NCI-H2081 (cell line): ENCODE measurements around the gene PBX2.

Source experiments
- DNase-seq, 2 experiments: peaks; one replicate each; lab custom pipeline; 2025; lab: John Stamatoyannopoulos, UW

Gene PBX2

DNA sequence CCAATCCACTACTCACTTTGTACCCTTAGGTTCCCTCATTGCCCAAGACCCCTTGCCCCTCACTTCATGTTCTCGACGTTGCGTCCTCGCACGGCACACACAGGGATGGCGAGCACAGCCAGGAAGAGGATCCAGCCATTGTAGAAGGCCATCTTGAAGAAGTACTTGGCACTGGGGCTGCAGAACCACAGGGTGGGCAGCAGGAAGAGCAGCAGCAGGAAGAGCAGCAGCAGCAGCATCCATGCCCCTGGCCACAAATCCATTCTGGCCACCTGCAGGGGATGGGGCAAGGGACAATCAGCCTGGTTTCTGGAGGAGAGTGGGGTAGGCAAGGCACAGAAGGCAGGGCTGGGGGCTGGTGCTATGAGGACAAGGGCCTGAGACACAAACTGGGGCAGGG is 18.8 kb downstream of the PBX2 start:
- DNase-seq, result no peak

- DNase-seq, result no peak
These were observed 19.7 kb downstream of the PBX2 start for GRCh38 chr6:32170294-32170693.

DNA sequence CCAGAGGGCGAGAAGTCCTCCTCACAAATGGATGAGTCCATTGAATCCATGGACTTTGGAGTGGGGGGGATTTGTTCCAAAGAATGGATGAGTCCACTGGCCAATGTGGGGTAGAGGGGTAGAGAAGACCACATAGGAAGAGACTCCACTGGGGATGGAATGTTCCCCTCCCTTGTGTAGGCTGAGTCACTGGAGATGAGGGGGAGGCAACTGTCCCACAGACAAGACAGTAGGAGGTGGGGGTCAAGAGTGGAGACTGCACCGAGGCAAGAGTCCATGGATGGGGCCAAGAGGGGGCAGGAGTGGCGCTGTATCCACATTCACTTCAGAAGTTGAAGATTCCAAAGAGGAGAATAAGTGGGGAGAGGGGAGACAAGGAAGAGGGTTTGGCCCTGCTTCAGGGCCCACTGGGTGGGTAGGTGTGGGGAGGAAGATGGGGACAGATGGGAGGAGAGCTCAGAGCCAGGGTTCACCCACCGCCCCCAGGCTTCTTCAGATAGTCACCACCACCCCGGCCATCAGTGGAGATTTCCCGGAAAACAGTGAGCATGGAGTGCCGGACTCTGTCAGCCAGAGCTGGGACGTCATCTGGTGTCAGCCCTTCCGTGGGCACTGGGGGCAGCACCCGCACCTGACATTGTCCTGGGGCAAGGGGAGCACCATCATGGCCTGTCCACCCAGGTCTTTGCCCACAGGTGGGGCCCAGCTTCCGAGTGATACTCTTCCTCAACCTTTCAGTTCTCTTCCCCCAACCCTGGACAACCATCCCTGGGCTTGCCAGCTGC is 21.0 kb downstream of the PBX2 start:
- DNase-seq, result no peak

DNA sequence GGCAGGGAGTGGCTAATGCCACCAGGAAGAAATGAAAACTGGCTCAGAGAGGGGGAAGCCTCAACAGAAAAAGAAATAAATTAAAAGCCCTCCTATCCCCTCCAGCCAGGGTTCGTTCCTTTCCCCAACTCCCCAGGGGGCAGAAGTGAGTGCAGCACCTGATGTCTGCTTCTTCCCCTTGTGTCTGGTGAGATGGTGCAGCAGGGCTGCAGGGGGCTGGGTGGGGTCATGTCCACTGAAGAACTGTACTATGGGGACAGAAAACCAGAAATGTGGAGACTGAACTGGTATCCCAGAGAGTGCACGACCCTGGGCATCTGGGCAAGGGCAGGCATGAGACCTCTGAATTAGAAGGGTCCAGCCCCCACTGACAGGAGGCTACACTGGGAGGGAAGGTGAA is 21.7 kb downstream of the PBX2 start:
- no peak for DNase-seq

- no peak for DNase-seq
These were observed 22.2 kb downstream of the PBX2 start for GRCh38 chr6:32167761-32168262.

DNA sequence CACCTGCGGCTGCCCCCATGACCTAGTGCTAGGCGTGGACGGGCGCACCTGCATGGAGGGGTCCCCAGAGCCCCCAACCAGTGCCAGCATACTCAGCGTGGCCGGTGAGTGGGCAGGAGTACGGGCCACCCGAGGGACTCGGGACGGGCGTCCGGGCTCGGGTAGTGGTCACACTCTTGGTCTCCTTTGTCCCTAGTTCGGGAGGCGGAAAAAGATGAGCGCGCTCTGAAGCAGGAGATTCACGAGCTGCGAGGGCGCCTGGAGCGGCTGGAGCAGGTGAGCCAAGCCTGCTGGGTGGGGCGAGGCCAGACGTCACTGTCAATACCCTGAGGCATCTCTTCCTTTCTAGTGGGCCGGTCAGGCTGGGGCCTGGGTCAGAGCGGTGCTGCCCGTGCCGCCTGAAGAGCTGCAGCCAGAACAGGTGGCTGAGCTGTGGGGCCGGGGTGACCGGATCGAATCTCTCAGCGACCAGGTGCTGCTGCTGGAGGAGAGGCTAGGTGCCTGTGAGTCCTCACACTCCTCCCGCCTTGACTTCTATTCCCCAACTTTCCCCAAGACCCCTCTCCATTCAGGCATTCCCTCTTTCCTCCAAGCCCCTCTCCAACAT is 22.7 kb downstream of the PBX2 start:
- no peak for DNase-seq

DNA sequence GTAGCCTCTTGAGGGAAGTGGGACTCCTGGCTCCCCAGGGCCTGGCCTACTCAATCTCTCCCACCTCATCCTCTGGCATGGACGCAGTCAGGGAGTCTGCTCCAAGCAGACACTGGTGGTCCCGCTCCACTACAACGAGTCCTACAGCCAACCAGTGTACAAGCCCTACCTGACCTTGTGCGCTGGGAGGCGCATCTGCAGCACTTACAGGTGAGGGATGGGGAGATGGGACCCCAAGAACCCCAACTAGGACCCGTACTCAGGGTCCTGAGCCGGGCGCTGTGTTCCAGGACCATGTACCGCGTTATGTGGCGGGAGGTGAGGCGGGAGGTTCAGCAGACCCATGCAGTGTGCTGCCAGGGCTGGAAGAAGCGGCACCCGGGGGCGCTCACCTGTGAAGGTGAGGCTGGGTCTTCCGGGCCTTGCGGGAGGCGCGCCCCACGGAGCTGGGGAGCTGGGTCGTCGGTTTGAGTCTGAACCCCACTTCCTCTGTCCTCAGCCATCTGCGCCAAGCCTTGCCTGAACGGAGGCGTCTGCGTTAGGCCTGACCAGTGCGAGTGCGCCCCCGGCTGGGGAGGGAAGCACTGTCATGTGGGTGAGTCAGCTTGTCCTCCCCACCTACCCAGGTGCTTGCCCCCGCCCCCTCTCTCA is 23.5 kb downstream of the PBX2 start:
- DNase-seq, result no peak

DNA sequence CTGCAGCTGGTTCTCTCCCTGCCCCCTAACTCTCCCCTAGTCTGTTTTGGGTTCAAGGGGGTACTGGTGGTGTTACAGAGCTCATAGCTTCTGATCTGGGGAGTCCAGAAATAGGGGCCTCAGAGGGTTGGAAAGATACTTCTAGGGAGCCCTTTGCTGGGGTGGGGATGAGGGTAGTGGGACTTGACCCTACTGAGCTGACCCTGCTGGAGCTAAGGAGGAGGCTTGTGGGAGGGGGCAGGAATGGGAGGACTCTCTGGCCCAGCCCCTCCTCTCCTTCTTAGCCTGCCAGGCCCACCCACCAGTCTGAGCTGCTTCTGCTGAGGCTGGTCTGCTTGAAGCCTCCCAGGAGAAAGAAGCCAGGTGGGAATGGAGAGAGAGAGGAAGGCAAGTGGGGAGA is 25.7 kb downstream of the PBX2 start, which contains the start of gene EGFL8:
Gene EGFL8 (plus strand): TSS at position 301 of the 400 bp plus-strand sequence. CDS start 1,571 bp downstream, outside the sequence.
- DNase-seq, result no peak

DNA sequence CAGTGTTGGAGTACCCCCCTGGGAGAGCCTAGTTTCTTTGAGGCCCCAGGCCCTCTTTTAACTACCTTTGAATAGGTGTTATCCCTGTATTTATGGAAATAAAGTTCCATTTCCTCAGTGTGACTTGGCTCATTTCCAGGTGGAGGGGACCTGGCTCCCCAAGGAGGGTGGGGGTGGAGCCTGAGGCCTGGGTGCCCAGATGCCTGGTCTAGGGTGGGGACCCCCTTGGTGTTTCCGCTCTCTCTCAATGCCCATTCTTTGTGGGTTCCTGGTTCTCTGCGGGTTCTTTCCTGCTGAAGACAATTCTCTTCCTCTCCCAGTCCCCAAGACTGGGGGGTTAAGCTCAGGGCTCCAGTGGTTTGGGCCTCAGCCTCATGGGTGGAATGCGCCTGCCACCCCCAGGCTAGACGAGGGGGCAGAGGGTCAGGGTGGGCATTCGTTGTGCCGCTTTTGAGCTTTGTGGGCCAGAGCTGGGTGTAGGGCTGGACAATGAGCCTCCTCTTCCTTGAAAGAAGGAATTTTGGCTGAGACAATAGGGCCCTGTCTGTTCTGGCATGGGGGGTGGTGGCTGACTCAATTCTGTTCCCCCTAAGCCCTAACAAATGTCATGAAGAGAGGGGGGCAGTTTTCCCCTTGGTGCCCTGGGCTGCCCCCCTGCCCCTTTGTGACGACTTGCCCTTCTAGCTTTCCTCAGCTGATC is 26.3 kb downstream of the PBX2 start:
- DNase-seq, result no peak

DNA sequence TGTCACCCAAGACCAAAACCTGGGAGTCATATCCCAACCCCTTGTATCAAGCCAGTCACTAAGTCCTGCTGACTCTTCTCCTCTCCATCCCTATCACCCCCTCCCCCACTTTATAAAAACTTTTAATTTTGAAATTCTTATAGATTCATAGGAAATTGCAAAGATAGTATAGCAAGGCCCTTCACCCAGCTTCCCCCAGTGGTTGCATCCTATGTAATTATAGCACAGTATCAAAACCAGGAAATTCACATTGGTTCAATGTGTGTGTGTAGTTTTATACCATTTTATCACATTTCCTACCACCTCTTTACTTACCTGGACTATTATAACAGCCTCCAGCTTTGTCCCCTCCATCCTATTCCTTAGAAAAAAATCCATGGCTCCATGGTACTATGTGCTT is 31.9 kb downstream of the PBX2 start:
- no peak for DNase-seq

- no peak for DNase-seq
These were observed 33.1 kb downstream of the PBX2 start for GRCh38 chr6:32156891-32157290.

GRCh38 chr6:32154514-32155161 is 35.4 kb downstream of the PBX2 start:
- DNase-seq, result peak; percentile 78 to 83

DNA sequence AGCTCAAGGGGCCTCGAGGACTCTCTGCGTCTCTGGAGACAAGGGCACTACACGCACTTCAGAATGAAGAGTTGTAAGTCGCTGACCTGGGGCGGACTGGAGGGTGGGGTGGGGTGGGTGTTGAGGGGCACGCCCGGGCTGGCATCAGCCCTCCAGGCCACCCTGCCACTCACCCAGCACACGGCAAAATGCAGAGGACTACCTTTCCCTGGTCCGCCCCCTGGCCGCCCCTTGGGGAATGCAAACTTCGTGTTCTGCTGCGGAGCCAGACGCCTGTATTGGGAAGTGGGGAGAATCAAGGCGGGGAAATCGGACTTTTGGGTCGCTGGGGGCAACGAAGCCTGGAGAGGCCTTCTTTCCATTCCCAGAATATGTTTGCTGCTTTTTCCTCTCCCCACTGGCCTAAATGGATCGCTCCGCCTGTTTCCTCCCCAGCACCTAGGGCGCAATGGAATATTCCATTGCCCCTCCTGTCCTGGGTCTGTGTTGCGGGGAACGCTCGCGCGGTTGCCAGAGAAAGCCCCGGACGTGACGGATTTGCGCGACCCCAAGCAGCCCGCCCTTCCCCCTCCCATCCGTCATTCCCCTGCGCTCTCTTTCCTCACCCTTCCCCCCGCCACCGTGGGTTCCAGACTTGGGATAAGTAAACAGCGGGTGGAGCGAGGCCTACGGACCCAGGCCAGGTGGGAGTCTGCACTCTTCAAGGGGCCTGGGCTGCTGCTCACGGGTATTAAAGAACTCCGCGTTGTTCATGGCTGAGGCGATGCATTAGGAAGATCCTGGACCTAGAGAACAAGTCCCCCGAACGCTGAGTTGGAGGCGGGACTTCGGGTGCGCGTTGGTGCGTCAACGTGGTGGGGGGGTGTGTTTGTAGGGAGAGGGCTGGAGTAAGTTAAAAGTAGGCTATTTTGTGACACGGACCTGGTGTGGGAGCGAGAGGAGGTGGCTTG is 36.2 kb downstream of the PBX2 start, which contains the start of gene PPT2:
Gene PPT2 (plus strand): TSS at position 578 of the 950 bp plus-strand sequence. CDS start 454 bp downstream, outside the sequence.
- peak; percentile 83 to 90 for DNase-seq

GRCh38 chr6:32152769-32153563 is 37.0 kb downstream of the PBX2 start:
- DNase-seq, result no peak

DNA sequence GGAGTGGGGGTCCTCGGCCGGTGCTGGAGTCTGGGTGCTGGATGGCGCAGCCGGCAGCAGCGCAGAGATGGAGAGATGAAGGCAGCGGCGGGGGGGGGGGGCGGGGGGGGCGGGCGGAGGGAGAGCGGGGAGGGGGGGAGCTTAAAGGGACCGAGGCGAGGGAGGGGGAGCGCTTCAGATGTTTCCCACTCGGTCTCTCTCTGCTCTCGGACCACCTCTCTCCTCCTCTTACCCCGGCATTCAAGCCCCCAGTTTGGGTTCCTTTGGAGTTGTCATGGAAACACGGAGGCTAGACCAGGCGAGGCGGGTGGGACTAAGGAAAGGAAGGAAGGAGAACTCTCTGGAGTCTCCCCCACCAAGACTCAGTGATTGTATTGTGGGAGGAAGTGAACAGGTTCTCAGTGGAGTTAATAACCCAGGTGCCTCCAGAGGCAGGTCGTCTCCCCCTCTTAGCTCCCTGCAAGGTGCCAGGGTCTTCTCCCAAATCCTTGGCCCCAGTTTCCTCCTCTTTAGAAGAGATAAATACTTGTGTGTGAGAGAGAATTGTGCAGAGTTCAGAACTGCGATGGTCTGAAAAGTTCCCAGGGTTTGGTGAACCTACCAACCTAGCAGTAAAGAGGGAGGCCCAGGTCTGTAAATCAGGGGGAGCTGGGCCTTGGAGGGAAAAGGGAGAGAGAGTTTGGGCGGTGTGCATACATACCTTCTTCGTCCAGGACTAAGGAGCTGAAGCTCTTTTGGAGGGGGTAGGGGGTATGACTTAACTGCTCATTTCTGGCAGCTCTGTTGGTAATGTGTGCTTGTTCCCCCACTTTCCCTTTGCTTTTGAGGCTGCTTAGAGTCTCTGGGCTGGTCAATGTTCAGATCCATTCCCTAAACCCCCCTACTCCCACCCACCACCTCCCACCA is 37.9 kb downstream of the PBX2 start, which contains the start of gene PRRT1:
Gene PRRT1 (minus strand): TSS at position 77 of the 906 bp plus-strand sequence. CDS start 112 bp downstream, outside the sequence.
- DNase-seq, result no peak

DNA sequence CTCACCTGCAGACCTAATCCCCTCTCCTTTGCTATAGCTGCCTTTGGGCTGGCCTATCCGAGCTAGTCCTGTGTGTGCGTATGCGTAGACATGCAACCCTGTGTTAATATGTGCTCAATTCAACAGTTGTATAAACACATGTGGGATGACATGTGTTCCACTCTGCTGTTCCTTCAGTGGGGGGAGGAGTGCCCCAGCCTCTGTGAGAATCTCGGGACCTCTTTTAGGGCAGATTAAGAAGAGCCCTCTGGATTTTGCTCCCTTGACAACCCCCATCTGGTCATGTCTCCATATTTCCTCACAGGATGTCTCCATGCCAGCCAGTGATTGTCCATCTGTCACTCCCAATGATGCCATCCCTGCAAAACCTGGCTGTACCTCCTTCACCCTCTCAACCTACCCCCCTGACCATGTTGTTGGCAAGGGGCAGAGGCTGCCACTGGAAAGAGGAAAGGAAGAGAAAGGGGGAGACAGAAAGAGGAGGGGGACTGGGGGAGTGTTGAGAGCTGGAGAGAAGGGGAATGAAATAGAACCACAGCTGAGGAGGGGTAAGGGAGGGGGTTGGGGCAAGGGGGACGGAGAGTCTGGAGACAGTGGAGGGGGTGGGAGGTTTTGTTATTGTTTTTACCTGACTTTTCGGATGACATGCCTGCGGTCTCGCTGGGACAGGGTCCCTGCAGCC is 38.7 kb downstream of the PBX2 start:
- DNase-seq, result no peak

DNA sequence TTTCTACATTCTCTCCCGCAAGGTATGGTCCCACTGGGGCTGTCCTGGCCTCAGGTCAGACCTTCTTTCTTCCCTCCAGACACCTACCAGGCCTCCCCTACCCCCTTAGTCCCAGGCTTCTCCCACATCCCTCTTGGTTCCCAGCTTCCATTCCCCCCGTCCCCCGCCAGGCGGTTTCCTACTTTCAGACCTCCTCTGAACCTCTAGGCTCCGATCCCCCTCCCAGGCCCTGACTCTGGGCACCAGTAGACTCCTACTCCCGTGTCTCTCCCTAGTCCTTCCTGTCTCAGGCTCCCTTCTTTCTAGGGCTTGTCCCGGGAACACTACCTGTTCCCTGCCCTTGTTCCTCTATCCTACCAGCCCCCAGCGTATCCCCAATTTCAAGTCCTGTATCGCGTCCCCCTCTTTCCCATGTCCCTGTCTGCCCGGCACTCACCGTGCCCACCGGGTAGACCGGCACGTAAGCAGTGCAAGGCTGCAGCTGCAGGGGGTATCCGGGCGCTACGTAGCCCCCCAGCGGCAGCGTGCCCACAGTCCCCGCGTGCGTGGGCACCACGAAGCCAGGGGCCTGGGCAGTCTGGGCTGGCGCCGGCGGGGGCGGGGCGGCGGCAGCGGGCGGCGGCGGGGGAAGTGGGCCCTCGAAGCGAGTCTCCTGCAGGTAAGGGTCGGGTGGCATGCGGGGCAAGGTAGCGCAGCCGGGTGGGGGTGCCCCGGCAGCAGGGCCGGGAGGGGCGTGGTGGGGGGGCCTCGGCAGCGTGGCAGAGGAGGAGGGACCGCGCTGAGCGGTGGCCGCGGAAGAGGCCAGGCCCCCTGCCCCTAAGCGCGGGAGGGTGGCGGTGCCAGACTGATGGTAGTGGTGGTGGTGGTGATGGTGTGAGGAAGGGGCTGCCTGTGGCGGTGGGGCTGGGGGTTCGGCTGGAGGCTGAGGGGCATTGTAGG is 39.8 kb downstream of the PBX2 start:
- no peak for DNase-seq
